Stomach smooth muscle (tissue), 2 donors: Measurements from ENCODE around the gene TXNDC11.
A peak's percentile ranks its signal among the peaks of the same experiment; 100 is the strongest.

Experiments used
- H3K27ac ChIP-seq: one replicate; pipeline ENCODE4 v1.7.0; 2013; ENCODE audit warnings: mild to moderate bottlenecking, low read length, inconsistent platforms
- H3K27me3 ChIP-seq, 2 donors: one replicate each; pipeline ENCODE4 v1.7.0; 2013; ENCODE audit warnings: low read length in 2 of 2; ENCODE audit not compliant: insufficient read depth in 2 of 2, control insufficient read depth in 1 of 2
- H3K36me3 ChIP-seq, 2 donors: one replicate each; pipeline ENCODE4 v1.7.0; 2013; ENCODE audit warnings: low read length in 2 of 2; ENCODE audit not compliant: control insufficient read depth in 2 of 2, insufficient read depth in 2 of 2
- H3K4me1 ChIP-seq: one replicate; pipeline ENCODE4 v1.7.0; 2013; ENCODE audit warnings: low read length; ENCODE audit not compliant: control insufficient read depth, insufficient read depth
- H3K4me3 ChIP-seq, 2 donors: one replicate each; pipeline ENCODE4 v1.7.0; 2013; ENCODE audit warnings: low read length in 2 of 2
- H3K9ac ChIP-seq, 2 donors: one replicate each; pipeline ENCODE4 v1.7.0; 2013; ENCODE audit warnings: low read length in 2 of 2, mild to moderate bottlenecking in 1 of 2
- H3K9me3 ChIP-seq, 2 donors: one replicate each; pipeline ENCODE4 v1.7.0; 2013; ENCODE audit warnings: low read length in 2 of 2; ENCODE audit not compliant: control insufficient read depth in 2 of 2
- donor health status: healthy.
- donor health status: Pancreatic carcinoma.

Gene TXNDC11

DNA sequence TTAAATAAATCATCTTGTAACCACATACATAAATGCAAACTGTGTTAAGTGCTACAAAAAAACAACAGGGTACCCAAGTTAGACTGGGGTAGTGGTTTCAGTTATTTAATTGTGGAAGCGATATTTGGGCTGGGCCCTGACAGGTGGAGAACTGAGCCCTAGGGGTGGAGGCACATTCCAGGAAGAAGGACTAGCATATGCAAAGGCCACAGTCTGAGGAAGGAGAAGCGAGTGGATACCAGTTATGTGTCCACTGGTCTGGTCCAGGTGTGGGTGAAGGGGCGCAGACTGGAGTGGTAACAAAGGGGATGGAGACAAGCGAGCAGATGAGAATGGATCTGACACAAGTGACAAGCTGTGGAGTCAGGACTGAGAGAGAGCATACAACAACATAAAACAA is 22.9 kb downstream of the TXNDC11 start:
- H3K27me3 ChIP-seq = no peaks in the 10 kb centered on the region
- H3K27ac ChIP-seq = no peak overlapping the region
- H3K9me3 ChIP-seq = no peaks in the 10 kb centered on the region
- H3K9ac ChIP-seq = no peak overlapping the region
- peaks cover 16 to 19% of the 10 kb centered on the region in 2 donors for H3K36me3 ChIP-seq
- no peak overlapping the region for H3K4me3 ChIP-seq
- peaks cover 4% of the 10 kb centered on the region for H3K4me1 ChIP-seq

GRCh38 chr16:11719171-11719570 is 23.5 kb downstream of the TXNDC11 start:
- H3K4me1 ChIP-seq = peaks cover 4% of the 10 kb centered on the region
- no peaks in the 10 kb centered on the region for H3K27me3 ChIP-seq
- H3K9me3 ChIP-seq = no peaks in the 10 kb centered on the region
- H3K9ac ChIP-seq = no peak overlapping the region
- H3K4me3 ChIP-seq = no peak overlapping the region
- peaks cover 15 to 19% of the 10 kb centered on the region in 2 donors for H3K36me3 ChIP-seq
- H3K27ac ChIP-seq = no peak overlapping the region

DNA sequence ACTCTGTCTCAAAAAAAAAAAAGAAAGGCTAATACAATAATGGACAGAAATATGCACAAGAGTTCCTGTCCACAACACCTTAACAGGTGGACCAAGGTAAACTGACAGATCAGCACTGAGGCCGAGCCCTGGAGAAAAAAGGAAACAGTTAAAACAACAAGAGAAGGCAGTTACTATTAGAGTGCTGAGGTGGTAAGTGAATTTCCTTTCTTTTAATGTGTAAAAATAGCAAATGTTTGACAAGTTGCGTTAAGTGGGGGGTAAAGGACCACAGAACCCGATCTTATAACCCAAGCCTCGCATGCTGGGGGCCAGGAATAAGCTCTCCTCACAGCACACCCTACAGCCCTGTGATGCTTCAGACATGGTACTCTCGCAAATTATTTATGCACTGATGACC is 24.8 kb downstream of the TXNDC11 start:
- peaks cover 12 to 19% of the 10 kb centered on the region in 2 donors for H3K36me3 ChIP-seq
- H3K27ac ChIP-seq = no peak overlapping the region

GRCh38 chr16:11716336-11716735 is 26.3 kb downstream of the TXNDC11 start:
- no peak overlapping the region for H3K9ac ChIP-seq
- H3K36me3 ChIP-seq = peaks cover 11 to 17% of the 10 kb centered on the region in 2 donors
- peaks cover 4% of the 10 kb centered on the region for H3K4me1 ChIP-seq
- H3K4me3 ChIP-seq = no peak overlapping the region
- H3K27ac ChIP-seq = no peak overlapping the region
- no peaks in the 10 kb centered on the region for H3K27me3 ChIP-seq
- H3K9me3 ChIP-seq = no peaks in the 10 kb centered on the region

More for the DNA sequence above, 24.8 kb downstream of the TXNDC11 start:
- Histone ChIP-seq H3K9me3 (no peaks in the 10 kb centered on the region), H3K27me3 (no peaks in the 10 kb centered on the region), H3K9ac (peak overlapping the region in 1 of 2 donors; percentile 27), H3K4me3 (no peak overlapping the region), H3K4me1 (peaks cover 4% of the 10 kb centered on the region)

DNA sequence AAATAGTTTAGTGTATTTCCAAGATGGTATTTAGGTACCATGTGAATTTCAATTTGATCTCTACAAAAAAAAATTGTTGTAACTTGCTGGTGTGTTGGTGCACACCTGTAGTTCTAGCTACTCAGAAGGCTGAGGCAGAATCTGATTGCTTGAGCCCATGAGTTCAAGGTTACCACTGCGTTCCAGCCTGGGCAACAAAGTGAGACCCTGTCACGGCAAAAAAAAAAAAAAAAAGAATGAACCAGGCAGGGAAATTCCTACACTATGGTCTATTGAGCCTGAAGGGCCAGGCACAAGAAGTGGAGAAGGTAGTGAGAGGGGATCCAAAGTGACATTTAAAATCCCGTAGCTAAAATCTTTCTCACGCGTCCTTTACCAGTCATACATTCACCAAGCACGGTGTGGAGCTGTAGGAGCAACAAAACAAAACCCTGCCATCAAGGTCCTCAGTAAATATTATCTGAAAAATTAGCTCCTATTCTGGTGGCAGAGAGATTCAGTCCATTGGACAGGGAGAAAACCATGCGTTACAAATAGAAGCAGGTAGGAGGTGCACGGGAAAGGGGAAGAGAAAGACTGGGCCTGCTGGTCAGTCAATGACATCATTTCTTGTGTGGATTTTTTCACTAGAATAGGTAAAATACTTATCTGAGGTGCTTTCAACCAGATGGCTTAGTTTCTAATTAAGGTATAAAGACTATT is 27.3 kb downstream of the TXNDC11 start:
- no peaks in the 10 kb centered on the region for H3K27me3 ChIP-seq
- H3K27ac ChIP-seq = no peak overlapping the region
- H3K9ac ChIP-seq = no peak overlapping the region
- H3K9me3 ChIP-seq = no peaks in the 10 kb centered on the region
- H3K4me1 ChIP-seq = peaks cover 4% of the 10 kb centered on the region
- peaks cover 6 to 15% of the 10 kb centered on the region in 2 donors for H3K36me3 ChIP-seq
- no peak overlapping the region for H3K4me3 ChIP-seq

DNA sequence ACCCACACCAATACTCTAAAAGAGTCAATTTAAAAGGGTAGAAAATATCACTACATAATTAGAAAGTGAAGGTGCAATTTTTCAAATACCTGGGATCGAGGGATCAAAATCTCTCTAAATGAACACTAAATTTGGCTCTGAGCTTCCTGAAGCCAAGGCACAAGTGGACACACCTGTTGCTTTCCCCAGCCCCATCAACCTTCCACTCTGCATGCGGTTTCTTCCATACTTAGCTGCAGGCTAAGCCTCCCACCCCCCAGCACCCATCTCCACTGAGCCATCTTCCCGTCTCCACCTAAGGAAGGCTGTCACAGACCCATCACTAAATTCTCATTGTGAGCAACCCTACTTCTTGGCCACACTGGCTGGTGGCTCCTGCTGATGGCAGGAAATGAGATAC is 30.5 kb downstream of the TXNDC11 start:
- H3K9me3 ChIP-seq = no peaks in the 10 kb centered on the region
- H3K9ac ChIP-seq = no peak overlapping the region

DNA sequence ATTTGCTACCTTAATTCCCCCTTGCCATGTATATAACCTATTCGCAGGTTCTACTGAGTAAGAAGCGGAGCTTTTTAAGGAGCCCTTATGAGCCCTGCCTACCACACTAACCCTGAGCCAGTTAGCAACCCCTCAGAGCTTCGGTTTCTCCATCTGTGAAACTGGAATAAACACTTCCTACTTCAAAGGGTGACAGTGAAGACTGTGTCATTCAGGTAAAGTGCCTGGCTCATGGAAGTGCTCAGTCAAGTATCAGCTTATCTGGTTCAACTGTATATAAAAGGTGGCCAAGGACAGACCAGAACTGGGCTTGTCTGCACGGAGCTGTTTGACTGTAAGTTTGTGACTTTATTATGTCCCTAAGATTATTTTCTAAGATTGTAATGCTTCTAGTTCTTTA is 31.0 kb downstream of the TXNDC11 start:
- peaks cover 0 to 15% of the 10 kb centered on the region in 2 donors for H3K36me3 ChIP-seq
- H3K27ac ChIP-seq = no peak overlapping the region
- no peaks in the 10 kb centered on the region for H3K4me1 ChIP-seq
- H3K9ac ChIP-seq = no peak overlapping the region
- H3K4me3 ChIP-seq = no peak overlapping the region
- H3K9me3 ChIP-seq = no peaks in the 10 kb centered on the region
- no peaks in the 10 kb centered on the region for H3K27me3 ChIP-seq

More for the DNA sequence above, 30.5 kb downstream of the TXNDC11 start:
- Histone ChIP-seq H3K4me3 (no peak overlapping the region), H3K4me1 (no peaks in the 10 kb centered on the region), H3K36me3 (peaks cover 0 to 15% of the 10 kb centered on the region in 2 donors), H3K27me3 (no peaks in the 10 kb centered on the region), H3K27ac (no peak overlapping the region)

DNA sequence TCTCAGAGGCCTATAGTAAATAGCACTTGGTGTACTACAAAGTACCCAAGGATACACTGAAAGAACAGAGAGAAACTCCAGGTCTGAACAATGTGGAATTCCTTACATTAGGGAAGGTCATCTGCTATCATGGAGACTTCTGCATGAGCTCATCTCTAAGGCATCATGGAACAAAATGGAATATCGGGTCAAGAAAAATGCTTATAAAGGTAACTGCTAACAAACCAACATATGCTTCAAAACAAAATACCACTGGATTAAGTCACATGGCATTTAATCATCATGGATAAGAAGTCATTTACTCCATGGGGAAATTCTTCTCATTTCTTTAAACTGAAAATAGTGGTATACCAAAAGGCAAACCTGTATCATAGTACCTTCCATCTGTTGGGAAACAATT is 34.2 kb downstream of the TXNDC11 start:
- Histone ChIP-seq H3K4me3 (no peak overlapping the region), H3K4me1 (peaks cover 5% of the 10 kb centered on the region), H3K27ac (no peak overlapping the region), H3K27me3 (no peaks in the 10 kb centered on the region), H3K9ac (no peak overlapping the region), H3K36me3 (peaks cover 5 to 17% of the 10 kb centered on the region in 2 donors), H3K9me3 (no peaks in the 10 kb centered on the region)

DNA sequence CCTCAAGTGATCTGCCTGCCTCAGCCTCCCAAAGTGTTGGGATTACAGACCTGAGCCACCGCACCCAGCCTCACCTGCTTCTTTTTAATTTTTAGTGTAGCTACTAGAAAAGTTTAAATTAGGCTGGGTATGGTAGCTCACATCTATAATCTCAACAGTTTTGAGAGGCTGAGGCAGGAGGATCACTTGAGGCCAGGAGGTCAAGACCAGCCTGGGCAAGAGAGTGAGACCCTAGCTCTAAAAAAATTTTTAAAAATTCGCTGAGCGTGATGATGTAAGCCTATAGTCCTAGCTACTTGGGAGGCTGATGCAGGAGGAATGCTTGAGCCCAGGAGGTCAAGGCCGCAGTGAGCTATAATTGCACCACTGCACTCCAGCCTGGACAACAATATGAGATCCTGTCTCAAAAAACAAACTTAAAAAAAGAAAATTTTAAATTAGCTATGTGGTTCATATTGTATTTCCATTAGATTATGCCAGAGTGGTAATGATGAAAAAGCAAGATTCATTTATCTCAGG is 34.9 kb downstream of the TXNDC11 start:
- Histone ChIP-seq H3K9me3 (no peaks in the 10 kb centered on the region), H3K4me3 (no peak overlapping the region), H3K4me1 (peaks cover 5% of the 10 kb centered on the region), H3K36me3 (peaks cover 5 to 17% of the 10 kb centered on the region in 2 donors), H3K9ac (no peak overlapping the region), H3K27me3 (no peaks in the 10 kb centered on the region), H3K27ac (no peak overlapping the region)

GRCh38 chr16:11706180-11706742 is 36.4 kb downstream of the TXNDC11 start:
- H3K36me3 ChIP-seq = peaks cover 5 to 13% of the 10 kb centered on the region in 2 donors

More at GRCh38 chr16:11706180-11706742, 36.4 kb downstream of the TXNDC11 start:
- H3K27me3 ChIP-seq = no peaks in the 10 kb centered on the region
- H3K4me1 ChIP-seq = peaks cover 5% of the 10 kb centered on the region
- H3K4me3 ChIP-seq = peak overlapping the region in 1 of 2 donors; percentile 7
- no peaks in the 10 kb centered on the region for H3K9me3 ChIP-seq
- no peak overlapping the region for H3K27ac ChIP-seq
- H3K9ac ChIP-seq = no peak overlapping the region
